Neural cell (in vitro differentiated cells): Measurements from ENCODE around the gene ZNF346. TPM values are rescaled to one million over a fixed set of nuclear protein-coding genes. Genes with fewer than 3 reads are reported as not detected.

Experiments
- H2AFZ ChIP-seq: fragments of 200-600, 300-800 bp; sonication (generic), shearing (Covaris generic); 2 replicates; pipeline ENCODE4 v1.6.0; 2014; ENCODE audit warnings: low read depth, mild to moderate bottlenecking, antibody characterized with exemption, low read length, moderate library complexity
- H3F3A ChIP-seq: fragments of 200-600 bp; shearing (Covaris generic); 2 replicates; pipeline ENCODE4 v1.6.1; 2016; ENCODE audit warnings: mild to moderate bottlenecking, moderate library complexity, mixed read lengths, antibody characterized with exemption, low read length; ENCODE audit not compliant: insufficient read depth, poor library complexity, severe bottlenecking
- H3K27ac ChIP-seq: fragments of 200-600, 300-800 bp; sonication (generic), shearing (Covaris generic); 2 replicates; pipeline ENCODE4 v1.5.1; 2014; ENCODE audit warnings: mild to moderate bottlenecking, low read length, moderate library complexity
- H3K27me3 ChIP-seq: fragments of 300-800, 200-600 bp; sonication (generic), shearing (Covaris generic); 2 replicates; pipeline ENCODE4 v1.6.0; 2014; ENCODE audit warnings: mild to moderate bottlenecking, low read depth, low read length, moderate library complexity; ENCODE audit not compliant: insufficient read depth
- H3K36me3 ChIP-seq: fragments of 300-800, 200-600 bp; sonication (generic), shearing (Covaris generic); 2 replicates; pipeline ENCODE4 v1.5.1; 2014; ENCODE audit warnings: mild to moderate bottlenecking, antibody characterized with exemption, low read length, moderate library complexity; ENCODE audit not compliant: insufficient read depth
- H3K4me2 ChIP-seq: fragments of 300-800, 200-600 bp; sonication (generic), shearing (Covaris generic); 2 replicates; pipeline ENCODE4 v1.6.0; 2014; ENCODE audit warnings: mild to moderate bottlenecking, low read length
- H3K4me3 ChIP-seq: fragments of 300-800, 200-600 bp; sonication (generic), shearing (Covaris generic); 2 replicates; pipeline ENCODE4 v1.5.1; 2014; ENCODE audit warnings: mild to moderate bottlenecking, low read length, moderate library complexity
- H3K79me2 ChIP-seq: fragments of 200-600 bp; shearing (Covaris generic); replicated peaks from 2 replicates; pipeline ENCODE4 v1.6.0; 2014; ENCODE audit warnings: mild to moderate bottlenecking, low read length, moderate library complexity; ENCODE audit not compliant: insufficient read depth
- H3K9ac ChIP-seq: fragments of 300-800, 200-600 bp; sonication (generic), shearing (Covaris generic); 2 replicates; pipeline ENCODE4 v1.6.1; 2016; ENCODE audit warnings: mild to moderate bottlenecking, low read length, mixed read lengths
- H3K9me2 ChIP-seq: fragments of 200-600 bp; shearing (Covaris generic); 2 replicates; pipeline ENCODE4 v1.6.1; 2016; ENCODE audit warnings: mild to moderate bottlenecking, low read length, mixed read lengths; ENCODE audit not compliant: insufficient read depth
- H3K9me3 ChIP-seq: fragments of 200-600, 300-800 bp; sonication (generic), shearing (Covaris generic); 2 replicates; pipeline ENCODE4 v1.6.1; 2016; ENCODE audit warnings: mild to moderate bottlenecking, mixed run types, low read length, moderate library complexity, mixed read lengths
- H4K20me1 ChIP-seq: fragments of 200-600 bp; shearing (Covaris generic); 2 replicates; pipeline ENCODE4 v1.6.1; 2016; ENCODE audit warnings: mild to moderate bottlenecking, mixed run types; ENCODE audit not compliant: insufficient read depth
- EP300 ChIP-seq: fragments of 450-650 bp; conservative IDR thresholded peaks from 2 replicates; pipeline ENCODE4 v1.6.1; 2014; ENCODE audit warnings: antibody characterized with exemption, mild to moderate bottlenecking, moderate library complexity; ENCODE audit not compliant: poor library complexity, severe bottlenecking
- EZH2 ChIP-seq: fragments of 200-600, 300-800 bp; shearing (Covaris generic), sonication (generic); IDR thresholded peaks from 2 replicates; pipeline ENCODE4 v1.6.1; 2014; ENCODE audit warnings: antibody characterized with exemption, low read length, borderline replicate concordance, mild to moderate bottlenecking; ENCODE audit not compliant: insufficient read depth, poor library complexity, severe bottlenecking
- MXI1 ChIP-seq: fragments of 450-650 bp; conservative IDR thresholded peaks from 2 replicates; pipeline ENCODE4 v1.6.1; 2014; ENCODE audit warnings: antibody characterized with exemption, mild to moderate bottlenecking; ENCODE audit not compliant: poor library complexity, severe bottlenecking
- POLR2AphosphoS5 ChIP-seq: IDR thresholded peaks from 2 replicates; pipeline ENCODE4 v1.6.1; 2012
- RAD21 ChIP-seq: fragments of 450-650 bp; conservative IDR thresholded peaks from 2 replicates; pipeline ENCODE4 v1.6.1; 2014; ENCODE audit warnings: antibody characterized with exemption, mild to moderate bottlenecking, moderate library complexity
- SMC3 ChIP-seq: fragments of 450-650 bp; conservative IDR thresholded peaks from 2 replicates; pipeline ENCODE4 v1.6.1; 2014; ENCODE audit warnings: antibody characterized with exemption, mild to moderate bottlenecking, moderate library complexity; ENCODE audit not compliant: poor library complexity
- TAF1 ChIP-seq: IDR thresholded peaks from 2 replicates; pipeline ENCODE4 v1.6.1; 2012; ENCODE audit warnings: low read depth
- polyA plus RNA-seq: library from polyadenylated mRNA; depleted of rRNA; stranded (reverse); fragments of >200 nt; gene quantifications from 2 replicates; pipeline ENCODE4 v1.2.3, GENCODE V29; 2014
- TF ChIP-seq, protein P1 (sequence below): IDR thresholded peaks from 2 replicates; pipeline ENCODE4 v1.6.1; 2012; ENCODE audit warnings: borderline replicate concordance
- TF ChIP-seq, protein P2 (sequence below): fragments of 450-650 bp; IDR thresholded peaks from 2 replicates; pipeline ENCODE4 v1.5.1; 2014; ENCODE audit warnings: antibody characterized with exemption, mild to moderate bottlenecking, moderate library complexity; ENCODE audit not compliant: poor library complexity, severe bottlenecking

The ZNF346 gene
- polyA plus RNA-seq, 1 donor from 2014 or later = 40.1 TPM

DNA sequence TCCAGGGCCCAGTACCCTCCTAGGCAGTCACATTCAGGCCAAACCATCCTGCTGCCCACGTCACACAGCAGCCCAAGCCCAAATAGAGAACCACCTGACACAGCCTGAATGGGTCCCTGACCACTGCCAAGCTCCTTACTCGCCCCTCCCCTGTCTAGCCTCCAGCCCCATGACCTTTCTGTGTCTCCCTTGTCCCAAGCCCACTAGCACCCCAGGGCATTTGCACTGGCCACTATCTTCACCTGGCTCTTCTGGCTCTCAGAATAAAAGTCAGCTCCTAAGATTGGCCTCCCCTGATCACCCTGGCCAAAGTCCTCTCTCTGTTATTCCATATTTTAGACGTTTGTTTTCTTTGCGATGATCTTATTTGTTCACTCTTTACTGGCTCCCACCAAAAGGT, 84.7 kb downstream of the ZNF346 start:
- Histone ChIP-seq H3K9me2 (no peaks in the 10 kb centered on the region), H3F3A (no peaks in the 10 kb centered on the region), H3K9me3 (no peaks in the 10 kb centered on the region), H2AFZ (no peak overlapping the region), H3K36me3 (no peaks in the 10 kb centered on the region), H3K4me3 (no peak overlapping the region), H3K9ac (no peak overlapping the region), H3K27me3 (no peaks in the 10 kb centered on the region), H3K79me2 (no peaks in the 10 kb centered on the region), H3K27ac (no peak overlapping the region), H4K20me1 (no peaks in the 10 kb centered on the region), H3K4me2 (no peak overlapping the region)
- TF ChIP-seq MXI1 (no peak), SMC3 (no peak), POLR2AphosphoS5 (no peak), EZH2 (no peak)
- TF ChIP-seq, protein P1, sequence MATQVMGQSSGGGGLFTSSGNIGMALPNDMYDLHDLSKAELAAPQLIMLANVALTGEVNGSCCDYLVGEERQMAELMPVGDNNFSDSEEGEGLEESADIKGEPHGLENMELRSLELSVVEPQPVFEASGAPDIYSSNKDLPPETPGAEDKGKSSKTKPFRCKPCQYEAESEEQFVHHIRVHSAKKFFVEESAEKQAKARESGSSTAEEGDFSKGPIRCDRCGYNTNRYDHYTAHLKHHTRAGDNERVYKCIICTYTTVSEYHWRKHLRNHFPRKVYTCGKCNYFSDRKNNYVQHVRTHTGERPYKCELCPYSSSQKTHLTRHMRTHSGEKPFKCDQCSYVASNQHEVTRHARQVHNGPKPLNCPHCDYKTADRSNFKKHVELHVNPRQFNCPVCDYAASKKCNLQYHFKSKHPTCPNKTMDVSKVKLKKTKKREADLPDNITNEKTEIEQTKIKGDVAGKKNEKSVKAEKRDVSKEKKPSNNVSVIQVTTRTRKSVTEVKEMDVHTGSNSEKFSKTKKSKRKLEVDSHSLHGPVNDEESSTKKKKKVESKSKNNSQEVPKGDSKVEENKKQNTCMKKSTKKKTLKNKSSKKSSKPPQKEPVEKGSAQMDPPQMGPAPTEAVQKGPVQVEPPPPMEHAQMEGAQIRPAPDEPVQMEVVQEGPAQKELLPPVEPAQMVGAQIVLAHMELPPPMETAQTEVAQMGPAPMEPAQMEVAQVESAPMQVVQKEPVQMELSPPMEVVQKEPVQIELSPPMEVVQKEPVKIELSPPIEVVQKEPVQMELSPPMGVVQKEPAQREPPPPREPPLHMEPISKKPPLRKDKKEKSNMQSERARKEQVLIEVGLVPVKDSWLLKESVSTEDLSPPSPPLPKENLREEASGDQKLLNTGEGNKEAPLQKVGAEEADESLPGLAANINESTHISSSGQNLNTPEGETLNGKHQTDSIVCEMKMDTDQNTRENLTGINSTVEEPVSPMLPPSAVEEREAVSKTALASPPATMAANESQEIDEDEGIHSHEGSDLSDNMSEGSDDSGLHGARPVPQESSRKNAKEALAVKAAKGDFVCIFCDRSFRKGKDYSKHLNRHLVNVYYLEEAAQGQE = no peak
- TF ChIP-seq, protein P2, sequence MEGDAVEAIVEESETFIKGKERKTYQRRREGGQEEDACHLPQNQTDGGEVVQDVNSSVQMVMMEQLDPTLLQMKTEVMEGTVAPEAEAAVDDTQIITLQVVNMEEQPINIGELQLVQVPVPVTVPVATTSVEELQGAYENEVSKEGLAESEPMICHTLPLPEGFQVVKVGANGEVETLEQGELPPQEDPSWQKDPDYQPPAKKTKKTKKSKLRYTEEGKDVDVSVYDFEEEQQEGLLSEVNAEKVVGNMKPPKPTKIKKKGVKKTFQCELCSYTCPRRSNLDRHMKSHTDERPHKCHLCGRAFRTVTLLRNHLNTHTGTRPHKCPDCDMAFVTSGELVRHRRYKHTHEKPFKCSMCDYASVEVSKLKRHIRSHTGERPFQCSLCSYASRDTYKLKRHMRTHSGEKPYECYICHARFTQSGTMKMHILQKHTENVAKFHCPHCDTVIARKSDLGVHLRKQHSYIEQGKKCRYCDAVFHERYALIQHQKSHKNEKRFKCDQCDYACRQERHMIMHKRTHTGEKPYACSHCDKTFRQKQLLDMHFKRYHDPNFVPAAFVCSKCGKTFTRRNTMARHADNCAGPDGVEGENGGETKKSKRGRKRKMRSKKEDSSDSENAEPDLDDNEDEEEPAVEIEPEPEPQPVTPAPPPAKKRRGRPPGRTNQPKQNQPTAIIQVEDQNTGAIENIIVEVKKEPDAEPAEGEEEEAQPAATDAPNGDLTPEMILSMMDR = no peak

DNA sequence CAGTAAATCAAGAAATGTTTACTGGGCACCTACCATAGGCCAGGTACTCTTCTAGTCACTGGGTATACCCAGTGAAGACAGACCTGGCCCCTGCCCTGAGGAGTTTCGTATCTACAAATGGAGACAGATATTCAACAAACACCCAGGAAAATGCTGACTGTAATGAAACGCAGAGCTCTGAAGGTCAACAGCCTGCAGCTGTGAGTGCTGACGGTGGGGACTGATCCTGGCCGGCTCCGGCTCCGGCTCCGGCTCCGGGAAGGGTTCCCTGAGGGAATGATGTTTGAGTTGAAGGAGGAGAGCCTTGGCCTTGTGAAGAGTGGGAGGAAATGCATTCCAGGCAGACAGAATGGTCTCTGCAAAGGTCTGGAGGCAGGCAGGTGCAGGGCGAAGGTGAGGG, 87.3 kb downstream of the ZNF346 start:
- Histone ChIP-seq H3K9me2 (no peaks in the 10 kb centered on the region), H3K36me3 (no peaks in the 10 kb centered on the region), H3K79me2 (no peaks in the 10 kb centered on the region), H3K27ac (no peak overlapping the region), H3F3A (no peaks in the 10 kb centered on the region), H3K9me3 (no peaks in the 10 kb centered on the region), H3K9ac (no peak overlapping the region), H3K4me2 (no peak overlapping the region), H4K20me1 (no peaks in the 10 kb centered on the region), H2AFZ (no peak overlapping the region), H3K27me3 (no peaks in the 10 kb centered on the region), H3K4me3 (no peak overlapping the region)
- no peak for TF ChIP-seq TAF1
- TF ChIP-seq POLR2AphosphoS5 = no peak
- TF ChIP-seq, protein P1 = no peak
- no peak for TF ChIP-seq MXI1
- TF ChIP-seq SMC3 = no peak
- TF ChIP-seq EP300 = no peak
- no peak for TF ChIP-seq RAD21
- TF ChIP-seq, protein P2 = no peak
- no peak for TF ChIP-seq EZH2
